ENCODE measurements around the gene GPR84.

GPR84 gene

GRCh38 chr12:54392485-54393206 is 28.4 kb upstream of the GPR84 start:
- DNase-seq (ENCODE audit: low read depth) = no peak

- DNase-seq (ENCODE audit: low read depth) = peak; percentile 65
These were observed 26.6 kb upstream of the GPR84 start for GRCh38 chr12:54390668-54391551.

- no peak for DNase-seq (ENCODE audit: low read depth)
These were observed 25.9 kb upstream of the GPR84 start for GRCh38 chr12:54390176-54390667.

DNA sequence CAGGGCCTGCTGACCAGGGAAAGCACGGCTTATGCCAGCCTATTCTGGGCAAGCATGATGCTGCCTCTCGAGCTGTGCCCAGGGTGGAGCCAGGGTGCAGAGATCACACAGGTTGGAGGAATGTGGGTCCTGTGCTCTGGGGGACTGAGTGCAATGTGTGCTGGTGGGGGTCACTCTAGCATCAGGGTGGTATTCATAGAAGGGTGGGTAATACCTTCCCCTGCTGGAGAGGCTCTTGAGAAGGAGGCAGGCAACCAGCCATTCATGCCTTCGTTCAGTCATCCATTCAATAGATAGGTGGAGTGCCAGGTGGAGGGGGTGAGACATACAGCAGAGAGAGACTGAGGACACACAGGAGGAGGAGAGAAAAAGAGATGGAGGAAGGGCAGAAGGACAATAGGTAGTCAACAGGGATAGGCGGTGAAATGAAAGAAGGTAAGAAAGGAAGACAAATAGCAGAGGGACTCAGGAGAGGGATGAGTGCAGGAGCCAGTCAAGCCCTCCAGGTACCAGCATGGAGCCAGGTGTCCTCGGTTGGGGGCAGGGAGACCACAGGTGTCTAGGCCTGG is 25.4 kb upstream of the GPR84 start:
- DNase-seq (ENCODE audit: low read depth) = no peak

DNA sequence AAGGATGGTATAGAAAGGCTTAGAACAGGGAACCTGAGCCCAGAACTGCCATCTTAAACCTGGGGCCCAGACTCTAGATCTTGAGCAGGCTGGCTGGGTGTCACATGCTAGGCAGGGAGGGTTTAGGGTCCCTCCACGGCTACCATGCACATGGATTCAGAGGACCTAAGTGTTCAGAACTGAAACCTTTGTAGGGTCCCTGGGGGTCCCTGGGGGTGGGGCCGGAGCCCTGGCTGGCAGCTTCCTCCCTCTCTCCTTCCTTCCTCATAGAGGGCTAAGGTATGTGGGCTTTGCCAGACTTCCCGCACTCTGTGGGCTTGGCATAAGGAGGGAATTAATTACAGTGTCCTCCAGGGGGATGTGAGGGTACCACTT is 24.8 kb upstream of the GPR84 start:
- no peak for DNase-seq (ENCODE audit: low read depth)

DNA sequence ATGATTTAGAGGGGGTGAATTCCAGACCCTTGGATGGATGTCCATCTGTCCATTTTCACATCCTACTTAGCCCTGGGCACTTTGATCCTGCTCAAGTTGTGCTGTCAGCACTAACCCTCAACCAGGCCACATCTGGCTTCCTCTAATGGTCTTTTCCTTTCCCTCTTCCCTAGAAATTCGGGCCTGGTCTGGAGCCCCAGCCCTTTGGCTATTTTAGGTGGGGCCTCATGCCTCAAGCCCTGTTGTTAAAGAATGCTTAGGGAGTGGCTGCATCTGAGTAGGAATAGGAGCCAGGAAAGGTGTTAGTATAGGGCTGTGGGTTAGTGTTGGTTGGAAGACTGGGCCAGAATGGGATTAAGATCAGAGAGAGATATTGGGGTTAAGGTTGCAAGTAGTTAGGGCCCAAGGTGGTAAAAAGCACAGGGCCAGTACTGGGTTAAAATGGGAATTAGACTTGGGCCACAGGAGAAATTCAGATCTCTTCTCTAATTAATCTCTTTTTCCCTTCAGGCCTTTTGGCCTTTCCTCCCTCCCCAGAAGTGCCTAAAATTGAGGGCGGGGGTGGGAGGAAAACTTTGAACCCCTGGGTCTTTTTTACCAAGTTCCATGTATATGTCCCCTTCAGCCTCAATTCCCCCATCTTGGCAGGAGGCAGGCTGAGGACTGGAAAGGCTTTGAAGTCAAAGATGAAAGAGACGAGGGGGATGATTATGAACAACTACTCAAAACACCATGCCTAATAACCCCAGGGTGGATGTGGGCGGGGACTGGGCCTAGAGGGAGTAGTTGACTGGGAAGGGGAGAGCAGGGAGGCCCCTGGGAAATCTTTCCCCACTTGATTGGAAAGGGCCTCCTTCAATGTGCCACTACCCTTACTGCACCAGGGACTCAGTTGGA is 24.2 kb upstream of the GPR84 start:
- no peak for DNase-seq (ENCODE audit: low read depth)

DNA sequence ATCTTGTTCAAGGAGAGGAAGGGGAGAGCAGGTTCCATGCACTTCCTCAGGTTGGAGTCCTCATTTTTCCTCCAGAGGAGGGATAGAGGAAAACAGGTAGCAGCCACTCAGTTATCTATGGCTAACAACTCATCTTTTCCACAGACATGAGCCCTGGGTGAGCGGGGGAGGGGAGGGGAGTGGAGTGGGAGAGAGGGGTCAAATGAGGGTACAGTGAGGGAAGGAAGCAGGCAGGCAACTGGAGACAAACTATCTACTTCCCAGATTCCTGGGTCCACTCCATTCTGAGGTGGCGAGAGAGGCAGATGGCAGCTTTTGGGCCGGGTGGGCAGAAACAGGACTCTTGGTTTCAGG is 22.8 kb upstream of the GPR84 start:
- DNase-seq (ENCODE audit: low read depth) = no peak

GRCh38 chr12:54386403-54387113 is 22.3 kb upstream of the GPR84 start:
- DNase-seq (ENCODE audit: low read depth) = no peak

GRCh38 chr12:54385251-54385914 is 21.1 kb upstream of the GPR84 start:
- no peak for DNase-seq (ENCODE audit: low read depth)

DNA sequence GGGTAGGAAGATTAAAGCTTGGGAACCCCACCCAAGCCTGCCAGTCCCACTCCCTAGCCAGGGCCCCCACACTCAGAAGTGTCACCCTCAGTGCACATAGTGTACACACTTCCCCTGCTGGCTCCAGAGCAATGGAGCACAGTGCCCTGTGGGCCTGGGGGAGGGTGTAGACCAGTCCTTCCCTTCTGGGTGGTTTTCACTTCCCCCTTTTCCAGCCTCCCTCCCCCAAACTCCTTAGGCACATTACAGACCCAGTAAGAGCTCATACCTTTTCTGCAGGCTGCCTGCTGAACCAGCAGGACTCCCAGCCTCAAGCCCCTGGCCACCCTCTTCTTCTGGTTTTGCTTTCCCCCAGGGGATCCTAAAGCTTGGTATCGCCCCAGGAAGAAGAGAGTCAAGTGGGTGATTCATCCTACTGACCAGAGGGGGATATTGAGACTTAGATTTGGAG is 20.3 kb upstream of the GPR84 start, which contains the start of gene ZNF385A:
Gene ZNF385A, minus strand, starts transcription at position 143 of the 451 bp plus-strand sequence. CDS start 219 bp downstream, outside the sequence.
- no peak for DNase-seq (ENCODE audit: low read depth)

GRCh38 chr12:54383041-54383609 is 18.8 kb upstream of the GPR84 start:
- DNase-seq (ENCODE audit: low read depth) = no peak

DNA sequence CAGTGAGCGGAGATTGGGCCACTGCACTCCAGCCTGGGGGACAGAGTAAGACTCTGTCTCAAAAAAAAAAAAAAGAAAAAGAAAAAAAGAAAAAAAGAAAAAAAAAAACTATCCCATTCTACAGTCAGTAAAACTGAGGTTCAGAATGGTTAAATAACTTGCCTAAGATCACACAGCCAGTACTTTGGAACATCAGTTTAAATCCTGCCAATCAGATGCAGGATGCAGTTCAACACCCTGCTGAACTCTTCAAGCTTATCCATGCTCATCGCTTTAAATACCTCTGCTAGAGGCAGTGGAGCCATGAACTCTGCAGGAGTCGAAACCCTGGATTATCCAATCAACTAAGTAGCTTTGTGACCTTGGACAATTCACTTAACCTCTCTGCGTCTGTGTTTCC is 16.9 kb upstream of the GPR84 start:
- no peak for DNase-seq (ENCODE audit: low read depth)

DNA sequence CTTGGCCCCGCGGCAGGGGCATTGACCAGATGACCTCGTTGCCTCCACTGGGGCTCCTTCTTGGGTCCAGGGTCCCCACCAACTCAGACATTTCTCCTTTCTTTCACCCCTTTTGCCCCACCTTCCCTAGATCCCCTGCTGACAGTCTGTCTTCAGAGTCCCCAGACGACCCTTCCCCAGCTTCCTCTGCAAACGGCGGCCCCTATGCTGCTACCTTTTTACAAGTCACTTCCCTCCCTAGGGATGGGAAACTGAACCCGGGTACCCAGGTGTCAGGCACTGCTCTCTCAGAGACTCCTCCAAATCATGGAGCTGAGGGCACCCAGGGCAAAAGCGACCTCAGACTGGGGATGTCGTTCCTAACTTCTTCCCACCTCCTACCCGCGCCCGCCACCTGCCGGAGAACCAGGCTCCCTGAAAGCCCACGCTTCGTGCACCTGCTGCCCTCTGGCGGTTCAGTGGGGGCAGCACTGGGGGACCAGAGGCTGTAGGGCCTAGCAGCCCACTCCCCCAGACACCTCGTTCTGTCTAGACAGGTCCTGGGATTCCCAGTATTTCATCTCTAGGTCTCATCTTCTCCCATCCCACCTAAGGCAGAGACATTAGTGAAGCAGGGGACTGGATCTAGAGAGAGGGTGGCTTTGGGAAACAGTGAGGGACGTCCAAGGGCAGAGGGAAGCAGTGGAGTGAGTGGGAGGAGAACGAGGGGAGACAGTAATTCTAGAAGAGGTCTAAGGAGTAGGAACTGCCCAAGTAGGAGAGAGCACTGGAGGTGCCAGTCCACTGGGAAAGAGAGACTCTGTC is 15.3 kb upstream of the GPR84 start:
- peak; percentile 85 for DNase-seq (ENCODE audit: low read depth)

- no peak for DNase-seq (ENCODE audit: low read depth)
These were observed 14.6 kb upstream of the GPR84 start for GRCh38 chr12:54378796-54379397.

DNA sequence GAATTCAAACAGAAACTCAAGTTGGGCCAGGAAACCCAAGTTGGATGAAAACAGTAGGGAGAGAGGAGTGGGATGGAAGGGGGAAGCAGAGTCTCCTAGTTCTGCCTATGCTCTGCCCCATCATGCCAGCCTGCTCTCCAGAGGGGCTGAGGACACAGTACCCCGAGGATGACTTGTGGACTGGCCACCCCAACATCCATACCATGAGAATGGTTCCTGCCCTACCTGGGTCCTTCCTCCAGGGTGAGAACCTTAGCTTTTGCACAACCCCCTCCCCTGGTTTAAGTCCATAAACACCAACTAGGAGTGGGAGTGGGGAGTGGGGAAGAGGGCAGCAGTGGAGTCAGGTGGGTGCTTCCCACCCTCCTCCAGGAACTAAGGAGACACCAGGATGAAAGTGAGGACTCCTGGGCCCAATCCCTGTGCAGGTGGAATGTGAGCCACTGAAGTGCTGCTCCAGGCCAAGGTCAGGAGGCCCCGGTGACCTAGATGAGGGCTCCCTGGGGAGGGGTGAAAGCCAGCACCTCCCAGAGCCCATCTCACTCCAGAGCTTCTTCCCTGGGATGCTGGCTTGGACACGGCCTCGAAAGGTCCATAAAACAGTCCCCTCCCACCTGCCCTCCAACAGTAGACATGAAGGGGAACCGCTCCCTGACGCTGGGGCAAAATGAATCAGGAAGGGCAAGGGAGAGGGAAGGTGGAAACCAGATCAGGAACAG is 13.7 kb upstream of the GPR84 start:
- DNase-seq (ENCODE audit: low read depth) = no peak

DNA sequence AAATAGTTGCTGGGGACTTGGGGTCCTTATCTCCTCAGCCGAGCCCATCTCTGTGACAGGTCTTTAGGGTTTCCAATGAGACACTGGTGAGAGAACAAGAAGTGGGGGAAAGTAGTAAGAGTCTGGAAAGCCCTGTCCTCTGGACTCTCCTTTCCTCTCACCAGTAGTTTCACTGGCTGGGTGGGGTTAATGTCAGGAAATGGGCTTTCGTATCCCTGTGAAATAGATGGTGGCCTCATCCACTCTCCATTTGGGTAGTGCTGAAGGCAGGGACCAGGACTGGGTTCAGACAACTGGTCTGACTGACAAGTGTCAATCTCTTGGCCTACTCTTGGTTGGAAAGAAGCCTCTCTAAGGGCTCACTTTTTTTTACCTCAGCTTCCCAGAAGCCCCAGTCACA is 12.7 kb upstream of the GPR84 start:
- DNase-seq (ENCODE audit: low read depth) = no peak

DNA sequence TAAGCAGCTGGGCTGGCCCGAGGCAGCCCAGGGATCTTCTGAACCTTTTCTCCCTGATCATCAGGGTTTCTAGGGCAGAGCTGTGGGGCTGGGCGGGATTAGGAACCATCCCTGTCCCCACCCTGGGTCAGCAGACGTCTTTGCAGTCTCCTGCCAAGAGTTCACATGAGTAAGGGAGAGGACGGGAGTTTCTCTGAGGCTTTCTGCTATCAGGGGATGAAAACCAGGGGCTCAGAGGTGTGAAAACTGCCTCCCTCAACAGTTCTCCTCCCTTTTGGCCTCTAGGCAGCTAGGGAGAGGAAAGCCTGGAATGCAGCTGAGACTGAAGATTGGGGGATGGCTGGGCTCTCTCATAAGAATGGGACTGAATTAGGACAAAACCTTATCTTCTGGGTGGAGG is 12.3 kb upstream of the GPR84 start:
- DNase-seq (ENCODE audit: low read depth) = no peak

- no peak for DNase-seq (ENCODE audit: low read depth)
These were observed 10.9 kb upstream of the GPR84 start for GRCh38 chr12:54375259-54375579.
